T-helper 1 cell (primary cell): ENCODE measurements around the gene EVX1.

ENCODE experiments used
- DNase-seq, 5 donors: peaks; one replicate each; pipeline ENCODE4 v3.0.0-alpha.2; 2012 to 2020

EVX1 gene

DNA sequence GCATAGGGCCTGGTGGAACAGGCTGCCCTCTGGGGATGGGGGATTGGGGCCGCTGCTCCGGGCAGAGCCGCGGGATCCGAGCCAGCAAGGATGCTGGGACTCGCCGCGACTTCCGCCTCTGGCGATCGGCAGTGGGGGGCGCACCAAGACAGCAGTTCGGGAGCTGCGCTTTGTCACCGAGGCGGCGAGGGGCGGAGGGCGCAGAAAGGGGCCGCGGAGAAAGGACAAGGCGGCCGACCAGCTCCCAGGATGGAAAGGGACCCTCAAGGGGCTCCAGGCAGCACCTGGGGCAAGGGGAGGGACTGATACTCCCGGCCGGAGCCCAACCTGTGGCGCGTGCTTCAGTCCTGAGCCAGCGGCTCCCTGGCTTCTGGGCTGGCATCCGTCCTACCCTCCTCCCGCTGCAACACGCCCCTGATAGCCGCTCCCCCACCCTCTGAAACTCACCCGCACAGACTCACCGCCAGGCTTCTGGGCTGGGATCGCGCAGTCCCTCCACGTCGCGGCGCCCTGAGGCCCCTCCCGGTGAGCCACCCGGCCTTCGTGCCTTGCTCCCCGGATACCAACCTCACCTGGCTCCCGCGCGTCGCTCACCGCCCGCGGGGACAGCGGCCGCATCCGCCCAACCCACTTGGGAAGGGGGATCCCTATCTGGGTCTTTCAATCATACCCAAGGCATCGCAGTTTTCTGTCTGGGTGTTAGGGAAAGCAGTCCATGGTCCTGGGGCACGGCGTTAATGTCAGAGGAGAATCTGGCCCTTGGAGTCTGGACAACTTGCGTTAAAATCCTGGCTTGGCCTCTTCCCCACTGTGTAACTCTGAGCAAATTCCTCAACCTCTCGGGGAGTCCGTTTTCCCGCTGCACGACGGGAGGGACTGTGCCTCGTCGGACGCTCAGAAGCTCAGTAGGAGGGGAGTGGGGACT lies 7.0 kb upstream of the EVX1 start:
- no peak for DNase-seq

DNA sequence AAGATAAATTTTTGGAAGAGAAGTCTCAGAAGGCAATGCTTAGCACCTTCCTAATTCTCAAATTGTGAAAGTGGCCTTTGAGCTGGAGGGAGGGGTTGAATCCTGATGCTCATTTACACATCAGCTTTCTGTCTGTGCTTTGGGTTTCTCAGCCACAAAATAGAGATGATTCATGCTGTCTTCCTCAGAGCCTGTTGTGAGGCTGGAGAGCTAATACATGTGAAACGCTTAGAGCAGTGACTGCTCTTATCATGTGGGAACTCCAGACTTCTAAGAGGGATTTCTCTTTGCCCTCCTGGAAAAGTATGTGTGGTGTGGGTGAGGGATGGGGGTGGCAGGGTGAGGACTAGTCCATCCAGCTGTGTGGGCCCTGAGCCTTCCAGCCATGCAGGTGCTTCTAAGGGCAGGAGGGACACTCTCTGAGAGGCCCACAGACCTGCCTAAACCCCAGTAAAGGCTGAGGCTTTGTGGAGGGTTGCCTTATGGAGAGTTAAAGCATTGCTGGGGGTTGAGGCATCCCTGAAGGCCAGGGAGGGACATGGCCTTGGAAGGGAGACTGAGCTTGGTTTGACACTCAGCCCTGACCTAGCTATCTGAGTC lies 4.8 kb upstream of the EVX1 start:
- DNase-seq, result no peak

DNA sequence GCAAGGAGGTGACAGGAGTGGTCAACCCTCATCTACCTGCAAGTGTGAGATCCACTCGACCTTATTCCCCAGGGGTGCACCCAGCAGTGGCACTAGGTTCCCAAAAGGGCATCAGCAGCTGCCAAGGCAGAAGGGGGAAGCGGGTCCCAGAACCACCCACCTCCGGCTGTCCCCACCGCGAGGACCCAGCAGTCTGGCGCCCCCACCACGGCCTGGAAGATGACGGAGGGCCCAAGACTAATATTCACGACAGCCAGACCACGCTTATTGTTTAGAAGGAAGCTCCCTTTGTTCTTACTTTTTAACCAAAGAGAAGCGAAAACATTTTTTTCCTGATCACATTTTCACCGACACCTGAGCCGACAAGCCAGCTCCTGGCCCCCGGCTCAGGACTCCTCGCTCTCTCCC lies 3.6 kb upstream of the EVX1 start:
- no peak for DNase-seq

DNA sequence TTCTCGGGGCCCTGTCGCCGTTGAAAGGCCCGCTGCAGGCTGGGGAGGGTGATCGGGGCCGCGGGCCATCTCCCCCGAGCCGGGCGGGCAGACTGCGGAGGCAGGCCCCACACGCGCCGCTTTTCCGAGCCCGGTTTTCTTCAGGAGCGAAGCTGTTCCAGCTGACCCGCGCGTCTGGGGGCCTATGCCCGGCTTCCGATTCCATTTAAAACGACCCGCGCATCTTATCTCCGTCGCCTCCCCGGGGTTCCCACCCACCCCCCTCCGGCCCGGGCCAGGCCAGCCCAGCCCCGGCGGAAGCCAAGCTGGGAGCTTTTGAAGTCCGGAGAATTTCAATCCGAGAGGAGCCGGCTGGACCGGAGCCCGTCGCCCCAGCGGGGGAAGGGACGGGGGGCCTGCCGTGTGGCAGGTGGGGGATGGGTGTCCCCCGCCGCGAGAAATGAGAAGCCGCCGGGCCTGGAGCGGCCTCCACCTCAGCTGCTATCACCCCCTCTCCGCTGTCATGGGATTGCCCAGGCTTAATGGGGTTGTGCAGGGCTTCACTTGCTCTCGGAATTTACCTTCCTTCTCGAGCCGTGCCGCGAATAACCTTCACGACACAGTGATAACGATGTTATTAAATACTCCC lies 3.1 kb upstream of the EVX1 start:
- DNase-seq, result no peak

DNA sequence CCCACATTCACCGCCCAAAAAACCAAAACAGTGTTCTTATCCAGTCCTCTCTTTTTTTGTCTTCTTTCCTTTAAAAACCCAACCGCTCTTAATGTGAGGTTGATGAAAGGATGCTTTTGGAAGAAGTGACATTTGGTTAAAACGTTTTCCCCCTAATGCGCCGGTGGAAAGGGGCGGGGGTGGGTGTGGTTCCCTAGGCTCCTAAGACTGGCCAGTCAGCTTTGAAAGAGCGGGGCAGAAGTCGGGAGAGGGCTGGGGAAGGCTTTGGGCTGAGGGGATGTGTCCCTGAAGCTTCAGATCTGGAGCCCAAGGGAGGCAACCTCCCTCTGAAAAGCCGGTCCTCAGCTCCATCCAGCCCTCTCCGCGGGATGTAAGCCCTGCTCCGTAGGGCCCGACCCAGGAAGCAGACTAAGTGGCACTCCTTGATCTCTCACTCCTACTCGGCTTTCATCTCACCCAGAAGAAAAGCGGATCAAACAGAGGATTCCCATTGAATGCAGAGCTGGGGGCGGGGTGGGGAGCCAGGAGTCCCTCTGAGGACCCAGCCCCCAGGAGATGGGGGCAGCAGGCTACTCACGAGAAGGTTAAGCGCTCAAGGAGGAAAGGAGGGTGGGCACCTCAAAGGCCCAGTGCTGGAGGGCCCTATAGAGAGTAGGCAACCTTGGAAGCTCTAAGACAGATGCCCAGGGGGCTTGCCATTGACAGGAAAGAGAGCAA lies 2.4 kb upstream of the EVX1 start:
- DNase-seq, result no peak

DNA sequence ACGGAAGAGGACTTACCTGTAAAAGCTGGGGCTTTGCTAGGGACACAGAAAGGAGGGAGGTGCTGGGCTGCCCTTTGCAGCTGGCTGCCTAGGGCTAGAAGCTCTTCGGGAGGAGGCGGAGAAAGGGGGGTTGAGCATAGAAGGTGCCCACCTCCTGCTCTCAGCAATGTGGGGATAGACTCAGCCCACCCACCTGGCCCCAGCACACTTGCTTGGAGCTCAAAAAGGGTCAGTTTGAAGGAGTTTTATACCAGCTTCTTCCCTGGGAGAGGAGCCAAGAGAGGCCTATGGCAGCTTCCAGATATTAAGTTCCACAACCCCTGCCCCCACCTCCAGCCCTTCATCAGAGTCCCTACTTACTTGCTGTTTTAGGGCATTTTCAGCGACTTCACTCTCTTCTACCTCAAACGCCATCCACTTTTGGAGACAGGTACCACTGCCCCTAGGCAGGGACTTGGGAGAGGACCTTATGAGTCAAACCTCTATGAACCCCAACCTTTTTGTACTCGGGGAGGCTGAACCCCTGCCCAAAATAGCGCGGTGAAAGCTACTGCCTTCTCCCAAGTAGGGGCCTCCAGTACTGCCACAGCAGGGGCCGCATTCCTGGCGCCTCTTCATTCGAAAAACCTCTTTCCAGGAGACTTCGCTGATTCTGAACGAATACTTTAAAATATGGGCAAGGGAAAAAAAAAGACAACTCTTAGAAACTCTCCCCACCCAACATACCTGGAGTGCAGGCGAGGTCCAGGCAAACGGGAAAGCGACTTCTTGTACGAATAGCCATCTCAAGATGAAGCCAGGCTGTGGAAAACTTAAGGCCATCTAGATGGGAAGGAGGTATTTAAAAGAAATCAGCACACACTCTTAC lies 1.2 kb upstream of the EVX1 start:
- DNase-seq, result no peak

DNA sequence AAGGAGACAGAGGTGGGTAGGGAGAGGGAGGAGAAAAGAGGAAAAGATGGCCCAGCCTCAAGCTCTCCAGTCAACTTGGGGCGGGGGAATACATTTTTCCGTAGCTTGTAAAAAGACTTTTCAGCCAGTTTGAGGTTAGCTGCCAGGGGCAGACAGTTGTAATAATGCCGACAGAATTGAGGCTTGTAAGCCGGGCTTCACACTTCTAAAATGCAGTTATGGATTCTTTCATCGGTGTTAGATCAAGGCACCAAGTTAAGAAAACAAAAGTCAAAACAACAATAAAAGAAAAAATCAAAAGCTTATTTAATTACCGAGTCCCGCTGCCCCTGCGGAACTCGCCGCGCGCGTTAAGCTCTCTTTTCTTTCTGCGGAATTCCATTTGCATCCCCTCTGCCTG lies 448 bp upstream of the EVX1 start:
- no peak for DNase-seq

DNA sequence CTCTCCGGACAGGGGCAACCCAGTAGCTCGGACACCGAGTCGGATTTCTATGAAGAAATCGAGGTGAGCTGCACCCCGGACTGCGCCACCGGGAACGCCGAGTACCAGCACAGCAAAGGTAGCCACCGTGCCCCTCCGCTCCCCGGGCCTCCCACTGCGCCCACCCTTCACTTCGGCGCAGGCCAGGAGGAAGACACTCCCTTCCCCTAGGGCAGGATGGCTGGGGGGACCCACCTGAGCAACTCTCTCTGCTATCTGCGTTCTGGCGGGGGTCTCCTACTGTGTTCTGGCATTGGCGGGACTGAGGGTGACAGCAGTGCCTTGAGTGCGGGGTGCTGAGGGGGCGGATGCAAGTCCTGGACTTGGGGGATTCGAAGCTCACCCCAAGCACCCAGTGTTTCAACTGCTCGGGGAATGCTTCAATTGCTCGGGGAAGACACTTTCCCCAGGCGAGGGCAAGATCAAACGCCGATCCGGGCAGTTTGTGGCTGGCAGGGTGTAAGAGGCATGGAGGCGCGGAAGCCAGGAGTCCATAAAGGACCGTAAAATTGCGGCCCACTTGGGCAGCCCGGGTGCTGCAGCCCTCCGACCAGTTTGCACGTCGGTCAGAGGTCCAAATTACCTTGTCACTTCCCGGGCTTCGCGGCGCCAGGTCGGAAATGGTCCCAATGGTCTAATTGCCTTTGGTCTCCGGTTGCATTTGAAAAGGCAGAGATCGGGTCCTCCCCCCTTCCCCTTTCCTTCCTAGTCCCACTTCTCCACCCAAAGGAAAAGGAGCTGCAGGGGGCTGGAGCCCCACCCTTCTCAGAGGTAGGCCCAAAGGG lies 950 bp downstream of the EVX1 start:
- no peak for DNase-seq

DNA sequence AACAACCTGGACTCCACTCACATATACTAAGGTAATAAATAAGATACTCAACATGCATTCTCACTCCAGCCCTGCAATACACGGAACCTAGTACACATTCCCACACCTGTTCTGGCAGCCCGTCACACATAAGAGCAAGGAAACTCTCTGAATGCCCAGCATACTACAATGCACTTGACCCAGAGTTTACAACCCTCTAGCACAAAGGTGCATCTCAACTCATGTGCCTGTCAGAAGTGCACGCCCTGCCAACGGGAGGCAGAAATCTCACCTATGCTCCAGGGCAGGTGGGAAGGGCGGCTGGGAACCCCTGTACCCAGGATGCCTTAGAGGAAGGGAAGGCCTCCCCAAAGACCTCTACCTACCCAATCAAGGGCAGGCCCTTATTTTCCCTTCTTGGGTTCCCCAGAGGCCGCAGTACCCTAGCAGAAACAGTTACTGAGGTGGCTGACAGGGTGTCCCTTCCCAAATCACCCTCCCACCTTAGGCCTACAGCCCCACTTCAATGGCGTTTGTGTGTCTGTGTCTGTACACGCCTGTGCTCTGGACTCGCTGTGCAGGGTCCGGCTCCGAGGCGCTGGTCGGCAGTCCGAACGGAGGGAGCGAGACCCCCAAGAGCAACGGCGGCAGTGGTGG lies 2.0 kb downstream of the EVX1 start:
- DNase-seq, result no peak

DNA sequence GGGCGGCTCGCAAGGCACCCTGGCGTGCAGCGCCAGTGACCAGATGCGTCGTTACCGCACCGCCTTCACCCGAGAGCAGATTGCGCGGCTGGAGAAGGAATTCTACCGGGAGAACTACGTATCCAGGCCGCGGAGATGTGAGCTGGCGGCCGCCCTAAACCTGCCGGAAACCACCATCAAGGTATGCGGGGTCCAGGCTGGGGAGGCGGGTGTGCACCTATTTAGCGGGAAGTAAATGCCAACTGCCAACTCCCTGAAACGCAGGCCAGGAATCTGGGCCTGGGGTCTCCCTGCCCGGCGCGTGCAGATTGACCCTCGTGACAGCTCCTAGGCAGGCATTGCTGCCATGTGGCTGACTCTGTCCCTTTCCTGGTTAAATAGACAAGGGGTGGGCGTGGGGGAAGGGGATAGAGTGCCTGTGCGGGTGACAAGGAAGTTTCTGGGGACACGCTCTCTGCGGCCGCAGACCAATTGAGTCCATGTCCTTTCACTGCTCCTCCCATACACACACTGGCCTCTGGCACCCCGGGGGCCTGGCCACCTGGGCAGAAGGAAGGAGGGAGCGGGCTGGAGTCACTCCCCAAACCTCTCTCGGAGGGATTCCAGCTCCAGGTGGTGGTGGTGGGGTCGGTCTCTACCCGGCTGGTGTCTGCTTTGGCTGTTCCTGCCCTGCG lies 2.7 kb downstream of the EVX1 start:
- DNase-seq, result no peak

DNA sequence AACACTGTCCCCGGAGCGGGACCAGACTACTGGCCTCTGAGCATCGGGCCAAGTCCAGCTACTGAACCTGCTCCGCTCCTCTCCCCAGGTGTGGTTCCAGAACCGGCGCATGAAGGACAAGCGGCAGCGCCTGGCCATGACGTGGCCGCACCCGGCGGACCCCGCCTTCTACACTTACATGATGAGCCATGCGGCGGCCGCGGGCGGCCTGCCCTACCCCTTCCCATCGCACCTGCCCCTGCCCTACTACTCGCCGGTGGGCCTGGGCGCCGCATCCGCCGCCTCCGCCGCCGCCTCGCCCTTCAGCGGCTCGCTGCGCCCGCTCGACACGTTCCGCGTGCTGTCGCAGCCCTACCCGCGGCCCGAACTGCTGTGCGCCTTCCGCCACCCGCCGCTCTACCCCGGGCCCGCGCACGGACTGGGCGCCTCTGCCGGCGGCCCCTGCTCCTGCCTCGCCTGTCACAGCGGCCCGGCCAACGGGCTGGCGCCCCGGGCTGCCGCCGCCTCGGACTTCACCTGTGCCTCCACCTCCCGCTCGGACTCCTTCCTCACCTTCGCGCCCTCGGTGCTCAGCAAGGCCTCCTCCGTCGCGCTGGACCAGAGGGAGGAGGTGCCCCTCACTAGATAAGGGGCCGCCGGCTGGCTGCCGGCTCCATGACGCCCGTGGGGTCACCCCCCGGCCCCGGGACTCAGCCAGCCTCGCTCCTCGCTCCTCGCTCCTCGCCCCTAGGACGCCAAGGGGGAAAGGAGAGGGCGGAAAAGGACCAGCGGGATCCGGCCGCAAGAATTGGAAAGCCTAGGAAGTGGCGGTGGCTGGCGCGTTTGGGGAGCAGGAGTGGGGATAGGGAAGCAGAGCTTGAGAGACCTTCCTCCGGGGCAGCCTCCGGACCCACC lies 3.4 kb downstream of the EVX1 start:
- no peak for DNase-seq

DNA sequence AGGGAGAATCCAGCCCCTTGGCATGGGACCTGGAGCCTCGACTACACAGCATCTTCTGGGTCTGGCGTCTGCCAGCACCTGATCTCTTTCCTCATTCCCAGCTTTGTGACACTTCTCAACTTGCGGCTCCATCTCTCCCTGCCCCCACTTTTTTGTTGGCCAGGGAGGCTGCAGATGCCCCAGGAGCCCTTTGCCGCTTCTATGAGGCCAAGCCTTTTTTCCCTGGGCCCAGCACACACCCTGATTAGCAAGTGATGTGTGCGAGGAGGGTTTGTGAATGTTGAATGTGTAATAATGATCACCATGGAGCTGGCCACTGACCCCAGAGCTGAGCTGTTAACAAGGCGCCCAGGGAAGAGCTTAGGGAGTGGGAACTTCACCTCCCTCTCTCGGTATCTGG lies 4.4 kb downstream of the EVX1 start:
- DNase-seq, result no peak

DNA sequence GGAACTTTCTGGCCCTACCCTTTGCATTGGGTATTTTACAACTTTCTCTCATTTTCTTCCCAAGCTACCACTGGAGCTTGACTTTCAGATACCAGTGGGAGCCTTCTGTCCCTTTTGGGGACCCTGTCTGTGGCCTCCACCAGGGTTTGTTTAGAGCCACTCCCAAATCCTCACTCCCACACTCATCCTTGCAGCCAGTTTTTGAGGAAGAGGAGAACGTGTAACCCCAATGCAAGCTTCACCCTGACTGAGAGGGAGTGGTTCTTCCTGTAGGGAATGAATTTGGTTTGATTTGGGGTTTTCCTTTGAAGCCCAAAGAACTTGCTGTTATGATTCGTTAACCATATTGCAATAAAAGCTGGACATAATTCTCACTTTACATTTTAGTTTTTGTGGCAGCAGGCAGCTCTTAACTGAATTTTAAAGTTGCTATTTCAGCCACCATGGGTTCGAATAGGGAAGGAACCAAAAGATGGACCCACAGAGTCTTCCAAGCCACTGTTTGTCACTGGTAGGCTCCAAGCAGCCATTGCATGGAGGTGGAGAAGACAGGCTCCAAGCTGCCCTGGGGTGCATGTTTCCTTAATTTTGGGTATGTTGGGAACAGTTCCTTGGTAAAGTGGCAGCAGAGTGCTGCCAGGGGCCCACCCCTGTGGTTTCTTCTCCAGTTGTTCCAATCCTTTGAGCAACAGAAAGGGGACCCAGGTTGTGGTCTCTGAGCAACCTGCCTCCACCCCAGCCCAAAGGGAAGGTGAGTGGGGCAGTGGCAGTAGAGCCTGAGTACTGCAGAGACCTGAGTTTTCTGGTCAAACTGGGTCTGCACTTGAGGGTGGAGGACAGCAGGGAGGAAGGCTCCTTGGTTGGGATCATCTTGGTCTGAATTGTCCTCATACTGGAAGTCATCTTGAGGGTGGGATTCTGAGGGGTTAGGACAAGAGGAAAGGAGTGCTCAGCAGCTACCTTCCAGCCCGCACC lies 5.1 kb downstream of the EVX1 start:
- no peak for DNase-seq

DNA sequence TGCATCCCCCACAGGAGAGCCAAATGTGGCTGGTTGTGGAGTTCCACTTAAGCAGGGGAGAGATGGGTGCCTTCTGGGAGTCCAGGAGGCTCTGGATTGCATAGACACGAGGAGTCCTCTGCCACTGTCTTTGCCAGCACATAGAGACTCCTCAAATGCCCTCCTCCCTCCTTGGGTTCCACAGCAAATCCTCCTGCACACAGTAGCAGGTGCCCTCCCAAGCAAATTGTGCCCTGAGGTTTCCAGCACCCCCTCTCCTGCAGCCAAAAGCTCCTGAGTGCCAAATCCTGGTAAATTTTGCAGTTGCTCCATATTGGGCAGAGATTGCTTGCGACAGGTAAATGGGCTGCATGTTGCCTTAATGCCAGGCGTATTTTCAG lies 5.8 kb downstream of the EVX1 start:
- DNase-seq, result no peak

DNA sequence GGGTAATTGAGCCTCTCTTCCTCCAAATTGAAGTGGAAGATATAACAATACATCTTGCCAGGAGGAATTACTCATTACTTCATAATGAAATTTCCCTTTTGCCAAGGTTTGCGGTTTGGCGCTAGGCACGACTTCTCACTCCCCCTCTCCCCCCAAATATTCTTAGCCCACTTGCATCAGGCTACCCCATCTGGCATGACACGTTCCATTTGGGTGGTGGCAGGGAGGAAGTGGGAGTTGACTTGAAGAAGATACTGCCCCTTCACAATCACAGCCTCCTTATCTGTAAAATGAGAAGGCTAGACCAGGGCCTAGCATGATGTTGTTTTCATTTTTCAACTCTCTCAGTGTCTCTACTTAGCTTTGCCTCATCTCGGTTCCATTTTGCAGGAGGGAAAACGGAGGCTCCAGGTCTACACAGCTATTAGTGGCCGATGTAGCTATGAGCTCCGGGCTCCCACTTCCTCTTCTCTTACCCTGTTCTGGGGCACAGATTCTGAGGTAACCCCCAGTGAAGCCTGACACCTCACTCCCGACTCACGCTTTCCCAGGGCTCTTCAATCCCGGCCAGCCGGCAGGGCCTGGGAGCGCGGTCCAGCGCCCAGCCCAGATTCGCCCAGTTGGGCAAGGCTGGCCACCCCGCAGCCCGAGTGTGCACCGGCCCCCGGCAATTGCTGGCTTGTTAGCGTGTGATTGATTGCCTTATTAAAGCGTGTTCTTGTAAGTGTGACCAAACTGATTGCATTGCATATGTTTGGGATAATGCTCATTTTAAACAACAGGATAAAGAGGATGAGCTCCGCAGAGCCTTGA lies 6.5 kb downstream of the EVX1 start:
- DNase-seq, result no peak

DNA sequence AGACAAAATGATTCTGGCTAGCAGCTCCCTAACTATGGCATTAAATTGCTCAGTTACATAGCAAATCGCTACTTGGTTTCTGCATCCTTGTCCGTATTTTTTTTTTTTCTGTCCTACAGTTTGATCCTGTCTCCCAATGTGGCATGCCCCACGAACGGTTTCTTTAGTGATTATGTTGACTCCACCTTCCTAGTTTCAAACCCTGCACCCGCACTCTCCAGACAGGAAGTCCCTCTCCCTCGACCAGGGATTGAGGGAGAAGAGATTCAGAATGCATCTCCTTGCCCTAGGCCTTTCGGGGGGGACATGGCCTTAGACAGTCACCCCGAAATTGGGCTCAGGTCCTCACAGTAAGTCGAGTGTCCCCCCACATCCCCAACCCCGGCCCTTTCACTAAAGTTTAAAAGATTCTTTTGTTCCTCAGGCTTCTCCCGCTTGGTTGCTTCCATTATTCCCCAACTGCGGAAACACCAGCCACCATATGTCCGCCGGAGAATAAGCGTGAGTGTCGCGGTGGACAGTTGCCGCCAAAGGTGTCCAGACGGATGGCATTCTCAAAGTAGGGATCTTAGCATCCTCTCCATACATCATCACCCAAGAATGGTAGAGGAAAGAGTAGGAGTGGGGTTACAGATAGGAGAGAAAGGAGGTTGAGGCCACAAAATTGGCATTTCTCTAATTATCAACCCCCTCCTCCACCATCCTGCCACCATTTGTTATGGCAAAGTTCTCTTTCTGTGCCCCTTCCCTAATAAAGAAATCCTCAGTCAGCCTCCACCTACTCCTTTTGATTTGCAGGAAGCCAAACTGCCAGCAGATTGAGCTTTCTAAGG lies 7.3 kb downstream of the EVX1 start:
- DNase-seq, result no peak
